T-cell (primary cell): ENCODE data around the gene DCD. TPM values are rescaled to one million over a fixed set of nuclear protein-coding genes. Genes with fewer than 3 reads are reported as not detected.
A peak's percentile ranks its signal among the peaks of the same experiment; 100 is the strongest.

Experiments used
- ATAC-seq, 4 experiments: fragments of 200-7000 bp in 3 of 4; fragments of 150-1000 bp in 1 of 4; cut with Tn5 transposase; replicated peaks in 1 of 4; 1 replicate in 3 of 4; 2 replicates in 1 of 4; pipeline ENCODE4 v1.10.0; 2021; ENCODE audit warnings: moderate library complexity in 3 of 4, mild to moderate bottlenecking in 2 of 4, moderate number of reproducible peaks in 1 of 4
- CTCF ChIA-PET, 2 donors: fragments of 300-600 bp; sonication (Branson Sonifier 250); formaldehyde crosslinking; loops; one replicate each; lab custom pipeline; 2022; ENCODE audit warnings: antibody characterized with exemption in 2 of 2; lab: Charles Lee
- POLR2A ChIA-PET, 2 donors: fragments of 300-600 bp; sonication (Branson Sonifier 250); formaldehyde crosslinking; loops; one replicate each; lab custom pipeline; 2022; ENCODE audit warnings: antibody characterized with exemption in 2 of 2; lab: Charles Lee
- DNase-seq, 35 experiments: peaks; one replicate each; pipeline versions ENCODE4 v3.0.0 to v3.0.0-alpha.2; 2013 to 2023
- H3K27ac ChIP-seq: one replicate; pipeline ENCODE4 v1.5.1; 2013; ENCODE audit warnings: low read length
- H3K27me3 ChIP-seq, 2 experiments: replicated peaks in 1 of 2; 1 replicate in 1 of 2; 2 replicates in 1 of 2; pipeline versions ENCODE4 v1.6.1 to v1.7.0; 2013; ENCODE audit warnings: low read length in 1 of 2, mixed read lengths in 1 of 2; ENCODE audit not compliant: control insufficient read depth in 2 of 2, insufficient read depth in 2 of 2; ENCODE audit errors: extremely low read depth in 1 of 2
- H3K36me3 ChIP-seq, 2 donors: 1 replicate in 1 of 2; 2 replicates in 1 of 2; pipeline versions ENCODE4 v1.6.1 to v1.7.0; 2013; ENCODE audit warnings: low read length in 1 of 2; ENCODE audit not compliant: control insufficient read depth in 2 of 2, insufficient read depth in 1 of 2; ENCODE audit errors: extremely low read depth in 1 of 2
- H3K4me1 ChIP-seq, 2 experiments: 1 replicate in 1 of 2; 2 replicates in 1 of 2; pipeline versions ENCODE4 v1.6.1 to v1.7.0; 2013; ENCODE audit warnings: low read length in 2 of 2, mixed read lengths in 1 of 2; ENCODE audit not compliant: insufficient read depth in 2 of 2, control insufficient read depth in 1 of 2; ENCODE audit errors: extremely low read depth in 1 of 2
- H3K4me3 ChIP-seq, 2 donors: 1 replicate in 1 of 2; 2 replicates in 1 of 2; pipeline versions ENCODE4 v1.5.1 to v1.7.0; 2013; ENCODE audit warnings: mild to moderate bottlenecking in 2 of 2, low read length in 1 of 2, moderate library complexity in 1 of 2; ENCODE audit not compliant: control insufficient read depth in 1 of 2; ENCODE audit errors: extremely low read depth in 1 of 2
- H3K9me3 ChIP-seq: 2 replicates; pipeline ENCODE4 v1.7.0; 2013
- H3K27ac Mint-ChIP-seq, 2 donors: one replicate each; pipeline ENCODE4 v1.8.0; 2020 to 2021; ENCODE audit warnings: mild to moderate bottlenecking in 2 of 2, mixed read lengths in 2 of 2
- H3K27me3 Mint-ChIP-seq, 2 donors: one replicate each; pipeline ENCODE4 v1.8.0; 2021 to 2022; ENCODE audit warnings: mixed read lengths in 2 of 2
- H3K36me3 Mint-ChIP-seq: one replicate; pipeline ENCODE4 v1.8.0; 2021; ENCODE audit warnings: mixed read lengths
- H3K4me1 Mint-ChIP-seq, 3 donors: one replicate each; pipeline ENCODE4 v1.8.0; 2020 to 2022; ENCODE audit warnings: mixed read lengths in 3 of 3, mild to moderate bottlenecking in 1 of 3
- H3K4me3 Mint-ChIP-seq, 3 donors: one replicate each; pipeline ENCODE4 v1.8.0; 2020 to 2022; ENCODE audit warnings: mild to moderate bottlenecking in 3 of 3, mixed read lengths in 3 of 3, moderate library complexity in 3 of 3
- H3K9me3 Mint-ChIP-seq, 3 donors: one replicate each; pipeline ENCODE4 v1.8.0; 2020 to 2022; ENCODE audit warnings: mixed read lengths in 3 of 3
- WGBS: methylation state at CpG from one replicate; pipeline ENCODE4 v1.1.5; 2013; ENCODE audit warnings: missing lambda C conversion rate; ENCODE audit not compliant: insufficient coverage; 5-methylcytosine and 5-hydroxymethylcytosine counted together
- total RNA-seq, 35 experiments: library from RNA in 6 of 35; stranded (reverse) in 6 of 35; fragments of 120-200 nt in 1 of 35; gene quantifications; one replicate each; pipeline versions ENCODE4 v1.2.1 to v1.2.4 and lab custom pipeline; 2013 to 2026

Gene DCD
- total RNA-seq, 5 donors from 2014 or later (not counting 1 experiment from before 2014, with no cell fraction given), result not detected

GRCh38 chr12:54658306-54659264 is 10.4 kb upstream of the DCD start:
- POLR2A ChIA-PET, result no interaction called here
- no peak overlapping the region for H3K4me3 Mint-ChIP-seq
- no peak overlapping the region for H3K27ac ChIP-seq
- no peaks in the 10 kb centered on the region for H3K36me3 ChIP-seq
- no peaks in the 10 kb centered on the region for H3K9me3 Mint-ChIP-seq
- peaks cover 5 to 26% of the 10 kb centered on the region in 2 experiments for H3K27me3 ChIP-seq
- no peak overlapping the region for H3K27ac Mint-ChIP-seq
- no peaks in the 10 kb centered on the region for H3K36me3 Mint-ChIP-seq
- peaks cover 11 to 20% of the 10 kb centered on the region in 2 donors for H3K27me3 Mint-ChIP-seq
- H3K4me1 ChIP-seq, result no peaks in the 10 kb centered on the region
- ATAC-seq (peak in 2 of 4 experiments; percentile 32 to 35), DNase-seq (peak in 28 of 35 experiments; percentile 2 to 52 (median 23))
- H3K4me1 Mint-ChIP-seq, result no peaks in the 10 kb centered on the region
- no peak overlapping the region for H3K4me3 ChIP-seq
- CTCF ChIA-PET, result interaction anchor here (0.5 to 1.1 kb wide), 9 partner anchors 13 to 489 kb away, joined by 3 to 5 read pairs (median 3); no protein-coding TSS in a partner anchor
- WGBS, result 67% methylated on average over 12 of the region's 19 CpGs
- no peaks in the 10 kb centered on the region for H3K9me3 ChIP-seq

- Mint-ChIP-seq H3K4me1 (no peaks in the 10 kb centered on the region), H3K27ac (no peak overlapping the region), H3K9me3 (no peaks in the 10 kb centered on the region), H3K4me3 (no peak overlapping the region), H3K36me3 (no peaks in the 10 kb centered on the region), H3K27me3 (peaks cover 21 to 29% of the 10 kb centered on the region in 2 donors)
- no CpG with 5 or more reads among the region's 6 CpGs for WGBS
- POLR2A ChIA-PET, result no interaction called here
- peaks cover 5 to 26% of the 10 kb centered on the region in 2 experiments for H3K27me3 ChIP-seq
- DNase-seq, result no peak
- H3K4me3 ChIP-seq, result no peak overlapping the region
- no peak for ATAC-seq
- no peak overlapping the region for H3K27ac ChIP-seq
- H3K36me3 ChIP-seq, result no peaks in the 10 kb centered on the region
- CTCF ChIA-PET, result no interaction called here
- H3K9me3 ChIP-seq, result no peaks in the 10 kb centered on the region
- no peaks in the 10 kb centered on the region for H3K4me1 ChIP-seq
Observed at GRCh38 chr12:54657105-54657607, 9.0 kb upstream of the DCD start.

GRCh38 chr12:54654926-54655325 is 6.8 kb upstream of the DCD start:
- no peaks in the 10 kb centered on the region for H3K36me3 Mint-ChIP-seq
- WGBS, result 63% methylated on average over 2 of the region's 2 CpGs
- POLR2A ChIA-PET, result no interaction called here

GRCh38 chr12:54653025-54653424 is 4.9 kb upstream of the DCD start:
- no peak for DNase-seq
- POLR2A ChIA-PET, result no interaction called here
- no peak overlapping the region for H3K27ac ChIP-seq
- H3K9me3 ChIP-seq, result no peaks in the 10 kb centered on the region
- Mint-ChIP-seq H3K4me1 (no peaks in the 10 kb centered on the region), H3K27ac (no peak overlapping the region), H3K4me3 (no peak overlapping the region), H3K9me3 (no peaks in the 10 kb centered on the region), H3K27me3 (peaks cover 16 to 22% of the 10 kb centered on the region in 2 donors), H3K36me3 (no peaks in the 10 kb centered on the region)
- no peak for ATAC-seq
- CTCF ChIA-PET, result interaction anchor here in 1 of 2 donors (0.9 kb wide), 1 partner anchor 15 kb away, joined by 3 read pairs; no protein-coding TSS in a partner anchor
- H3K4me3 ChIP-seq, result no peak overlapping the region
- no peaks in the 10 kb centered on the region for H3K4me1 ChIP-seq
- H3K27me3 ChIP-seq, result peaks cover 5 to 20% of the 10 kb centered on the region in 2 experiments
- H3K36me3 ChIP-seq, result no peaks in the 10 kb centered on the region
- WGBS, result 37% methylated on average over 3 of the region's 9 CpGs

More at GRCh38 chr12:54654926-54655325, 6.8 kb upstream of the DCD start:
- no peak for DNase-seq
- CTCF ChIA-PET, result no interaction called here
- H3K4me3 Mint-ChIP-seq, result no peak overlapping the region
- H3K27ac Mint-ChIP-seq, result no peak overlapping the region
- H3K36me3 ChIP-seq, result no peaks in the 10 kb centered on the region
- peaks cover 5 to 25% of the 10 kb centered on the region in 2 experiments for H3K27me3 ChIP-seq
- H3K27me3 Mint-ChIP-seq, result peaks cover 21 to 28% of the 10 kb centered on the region in 2 donors
- no peaks in the 10 kb centered on the region for H3K4me1 ChIP-seq
- no peaks in the 10 kb centered on the region for H3K4me1 Mint-ChIP-seq
- H3K9me3 ChIP-seq, result no peaks in the 10 kb centered on the region
- H3K27ac ChIP-seq, result no peak overlapping the region
- no peak for ATAC-seq
- H3K9me3 Mint-ChIP-seq, result no peaks in the 10 kb centered on the region
- no peak overlapping the region for H3K4me3 ChIP-seq

- no peaks in the 10 kb centered on the region for H3K4me1 ChIP-seq
- Mint-ChIP-seq H3K4me1 (no peaks in the 10 kb centered on the region), H3K27ac (no peak overlapping the region), H3K27me3 (peaks cover 25 to 33% of the 10 kb centered on the region in 2 donors), H3K4me3 (no peak overlapping the region), H3K36me3 (no peaks in the 10 kb centered on the region), H3K9me3 (no peaks in the 10 kb centered on the region)
- WGBS, result 73% methylated on average over 3 of the region's 5 CpGs
- H3K9me3 ChIP-seq, result no peaks in the 10 kb centered on the region
- DNase-seq (no peak), ATAC-seq (no peak)
- CTCF ChIA-PET, result no interaction called here
- peaks cover 5 to 16% of the 10 kb centered on the region in 2 experiments for H3K27me3 ChIP-seq
- H3K4me3 ChIP-seq, result no peak overlapping the region
- POLR2A ChIA-PET, result no interaction called here
- H3K36me3 ChIP-seq, result no peaks in the 10 kb centered on the region
- no peak overlapping the region for H3K27ac ChIP-seq
Observed at GRCh38 chr12:54650889-54651288, 2.7 kb upstream of the DCD start.

- WGBS, result 43% methylated on average over 1 of the region's 4 CpGs
- H3K27ac ChIP-seq, result no peak overlapping the region
- no peak overlapping the region for H3K4me3 Mint-ChIP-seq
- H3K36me3 ChIP-seq, result no peaks in the 10 kb centered on the region
- H3K27me3 Mint-ChIP-seq, result peaks cover 29 to 33% of the 10 kb centered on the region in 2 donors
- no peaks in the 10 kb centered on the region for H3K4me1 Mint-ChIP-seq
- DNase-seq (no peak), ATAC-seq (no peak)
- H3K4me3 ChIP-seq, result no peak overlapping the region
- H3K27ac Mint-ChIP-seq, result no peak overlapping the region
- no peaks in the 10 kb centered on the region for H3K4me1 ChIP-seq
- peaks cover 5 to 21% of the 10 kb centered on the region in 2 experiments for H3K27me3 ChIP-seq
- H3K36me3 Mint-ChIP-seq, result no peaks in the 10 kb centered on the region
- POLR2A ChIA-PET, result no interaction called here
- CTCF ChIA-PET, result no interaction called here
- H3K9me3 ChIP-seq, result no peaks in the 10 kb centered on the region
- H3K9me3 Mint-ChIP-seq, result no peaks in the 10 kb centered on the region
Observed at GRCh38 chr12:54650409-54650808, 2.2 kb upstream of the DCD start.
